ENCODE measurements around the gene LAMA2.

Gene LAMA2

DNA sequence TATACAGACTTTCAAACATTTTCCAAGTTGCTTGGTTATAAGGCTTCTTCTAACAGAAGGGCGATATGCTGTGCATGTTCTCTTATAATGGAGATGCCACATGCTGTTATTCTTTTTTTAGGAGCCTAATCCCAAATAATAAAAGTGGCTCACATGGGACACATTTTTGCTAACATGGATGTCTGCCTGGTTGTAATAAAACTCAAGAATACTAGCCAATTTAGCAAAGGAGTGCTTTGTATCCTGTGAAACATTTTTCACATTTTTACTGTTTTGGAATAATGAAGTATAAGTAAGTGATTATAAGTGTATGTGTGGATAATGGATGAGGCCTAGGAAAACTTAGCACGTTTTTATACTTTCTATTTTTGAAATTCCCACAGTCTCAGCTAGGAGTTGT is 312.2 kb downstream of the LAMA2 start:
- no peaks in the 10 kb centered on the region for H3K36me3 ChIP-seq
- TF ChIP-seq, protein P1, sequence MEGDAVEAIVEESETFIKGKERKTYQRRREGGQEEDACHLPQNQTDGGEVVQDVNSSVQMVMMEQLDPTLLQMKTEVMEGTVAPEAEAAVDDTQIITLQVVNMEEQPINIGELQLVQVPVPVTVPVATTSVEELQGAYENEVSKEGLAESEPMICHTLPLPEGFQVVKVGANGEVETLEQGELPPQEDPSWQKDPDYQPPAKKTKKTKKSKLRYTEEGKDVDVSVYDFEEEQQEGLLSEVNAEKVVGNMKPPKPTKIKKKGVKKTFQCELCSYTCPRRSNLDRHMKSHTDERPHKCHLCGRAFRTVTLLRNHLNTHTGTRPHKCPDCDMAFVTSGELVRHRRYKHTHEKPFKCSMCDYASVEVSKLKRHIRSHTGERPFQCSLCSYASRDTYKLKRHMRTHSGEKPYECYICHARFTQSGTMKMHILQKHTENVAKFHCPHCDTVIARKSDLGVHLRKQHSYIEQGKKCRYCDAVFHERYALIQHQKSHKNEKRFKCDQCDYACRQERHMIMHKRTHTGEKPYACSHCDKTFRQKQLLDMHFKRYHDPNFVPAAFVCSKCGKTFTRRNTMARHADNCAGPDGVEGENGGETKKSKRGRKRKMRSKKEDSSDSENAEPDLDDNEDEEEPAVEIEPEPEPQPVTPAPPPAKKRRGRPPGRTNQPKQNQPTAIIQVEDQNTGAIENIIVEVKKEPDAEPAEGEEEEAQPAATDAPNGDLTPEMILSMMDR (IDR thresholded peaks at IDR 0.05; ENCODE audit: low read depth, low read length) = no peak
- no peaks in the 10 kb centered on the region for H3K27me3 ChIP-seq (ENCODE audit: insufficient read depth, low read depth, severe bottlenecking)
- H3K9me3 ChIP-seq (ENCODE audit: severe bottlenecking) = no peaks in the 10 kb centered on the region
- no peak overlapping the region for H3K27ac ChIP-seq
- no peak overlapping the region for H3K4me3 ChIP-seq (ENCODE audit: low read depth, low read length)
- DNase-seq = no peak

DNA sequence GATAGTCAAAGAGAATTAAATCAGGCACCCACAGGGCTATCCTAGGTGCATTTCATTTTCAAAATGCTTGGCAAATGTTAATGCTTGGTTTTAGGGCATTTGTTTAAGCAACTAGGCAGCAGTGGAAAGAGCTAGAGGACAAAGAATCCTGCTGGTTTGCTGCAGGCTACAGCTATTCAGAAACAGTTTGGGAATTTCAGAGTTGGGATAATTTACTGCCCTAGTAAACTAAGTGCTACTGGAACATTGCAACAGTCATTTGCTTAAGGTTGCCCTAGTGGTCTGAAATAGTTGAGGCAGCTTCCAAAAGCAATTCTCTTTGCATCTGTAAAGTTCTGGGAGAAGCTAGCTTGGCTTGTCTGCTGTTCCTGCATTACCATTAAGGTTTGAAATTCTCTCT is 312.7 kb downstream of the LAMA2 start:
- Histone ChIP-seq H3K9me3 (ENCODE audit: severe bottlenecking) (no peaks in the 10 kb centered on the region), H3K27me3 (ENCODE audit: insufficient read depth, low read depth, severe bottlenecking) (no peaks in the 10 kb centered on the region), H3K27ac (no peak overlapping the region), H3K4me3 (ENCODE audit: low read depth, low read length) (no peak overlapping the region), H3K36me3 (no peaks in the 10 kb centered on the region)
- DNase-seq = no peak
- TF ChIP-seq, protein P1 (IDR thresholded peaks at IDR 0.05; ENCODE audit: low read depth, low read length) = no peak

DNA sequence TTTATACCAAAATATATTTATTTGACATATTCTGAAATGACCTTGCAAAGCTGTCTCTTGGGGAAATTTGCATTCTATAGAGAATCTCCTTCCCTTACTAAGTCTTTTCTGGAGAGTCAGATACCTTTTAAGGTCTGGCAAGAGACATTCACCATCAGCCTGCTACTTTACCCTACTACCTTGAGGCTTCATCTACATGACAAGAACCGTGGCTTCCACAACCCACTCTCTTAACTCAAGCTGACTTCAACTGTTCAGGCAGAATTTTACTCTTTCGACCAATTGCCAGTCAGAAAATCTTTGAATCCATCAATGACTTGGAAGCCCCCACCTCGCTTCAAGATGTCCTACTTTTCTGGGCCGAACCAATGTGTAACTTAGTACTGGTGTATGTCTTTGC is 314.2 kb downstream of the LAMA2 start:
- Histone ChIP-seq H3K9me3 (ENCODE audit: severe bottlenecking) (no peaks in the 10 kb centered on the region), H3K4me3 (ENCODE audit: low read depth, low read length) (no peak overlapping the region), H3K36me3 (no peaks in the 10 kb centered on the region), H3K27ac (no peak overlapping the region), H3K27me3 (ENCODE audit: insufficient read depth, low read depth, severe bottlenecking) (no peaks in the 10 kb centered on the region)
- DNase-seq = no peak
- TF ChIP-seq, protein P1 (IDR thresholded peaks at IDR 0.05; ENCODE audit: low read depth, low read length) = no peak

DNA sequence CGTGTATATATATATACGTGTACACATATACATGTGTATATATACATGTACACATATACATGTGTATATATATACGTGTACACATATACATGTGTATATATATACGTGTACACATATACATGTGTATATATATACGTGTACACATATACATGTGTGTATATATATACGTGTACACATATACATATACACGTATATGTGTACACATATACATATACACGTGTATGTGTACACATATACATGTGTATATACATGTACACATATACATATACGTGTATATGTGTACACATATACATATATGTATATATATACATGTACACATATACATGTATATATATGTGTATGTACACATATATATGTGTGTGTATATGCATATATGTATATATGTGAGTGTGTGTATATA is 317.2 kb downstream of the LAMA2 start:
- Histone ChIP-seq H3K27ac (no peak overlapping the region), H3K36me3 (no peaks in the 10 kb centered on the region), H3K9me3 (ENCODE audit: severe bottlenecking) (no peaks in the 10 kb centered on the region), H3K4me3 (ENCODE audit: low read depth, low read length) (no peak overlapping the region), H3K27me3 (ENCODE audit: insufficient read depth, low read depth, severe bottlenecking) (no peaks in the 10 kb centered on the region)
- TF ChIP-seq, protein P1 (IDR thresholded peaks at IDR 0.05; ENCODE audit: low read depth, low read length) = no peak
- DNase-seq = no peak

DNA sequence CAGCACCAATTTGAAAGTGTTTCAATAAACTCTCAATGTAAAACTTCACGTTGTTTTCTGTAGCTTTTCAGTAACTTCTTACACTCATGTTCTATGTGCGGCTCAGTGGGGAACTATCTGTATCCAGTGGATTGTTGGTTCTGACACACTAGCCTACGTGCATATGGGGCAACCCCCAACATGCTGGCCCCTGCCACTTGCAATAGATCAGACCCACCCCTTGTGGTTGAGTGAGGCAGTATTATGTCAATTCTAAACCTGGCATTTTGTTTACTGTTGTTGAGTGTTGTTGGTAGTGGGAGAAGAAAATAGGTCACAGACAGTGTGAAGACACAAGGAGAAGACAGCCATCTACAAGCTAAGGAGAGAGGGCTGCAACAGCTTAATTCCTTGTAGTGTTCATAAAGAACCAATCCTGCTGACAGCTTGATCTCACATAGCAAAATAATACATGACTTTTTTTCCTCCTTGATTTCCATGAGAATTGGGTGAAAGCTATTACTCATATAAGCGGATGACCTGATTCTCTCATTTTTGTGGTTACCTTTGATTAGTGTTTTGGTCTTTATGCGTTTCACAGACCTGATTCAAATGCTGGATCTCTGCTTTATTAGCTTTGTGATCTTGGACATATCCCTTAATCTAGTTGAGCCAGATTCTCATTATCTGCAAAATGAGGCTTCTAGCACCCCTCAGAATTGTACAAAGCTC is 320.4 kb downstream of the LAMA2 start:
- no peak overlapping the region for H3K27ac ChIP-seq
- DNase-seq = no peak
- no peaks in the 10 kb centered on the region for H3K36me3 ChIP-seq

More for the DNA sequence above, 320.4 kb downstream of the LAMA2 start:
- Histone ChIP-seq H3K4me3 (ENCODE audit: low read depth, low read length) (no peak overlapping the region), H3K9me3 (ENCODE audit: severe bottlenecking) (no peaks in the 10 kb centered on the region), H3K27me3 (ENCODE audit: insufficient read depth, low read depth, severe bottlenecking) (no peaks in the 10 kb centered on the region)
- TF ChIP-seq, protein P1 (IDR thresholded peaks at IDR 0.05; ENCODE audit: low read depth, low read length) = no peak

Measured in WERI-Rb-1 (cell line).